Ishikawa (cell line): ENCODE measurements around the gene ROBO2.

Experiments
- CEBPB ChIP-seq: IDR thresholded peaks from 2 replicates; pipeline ENCODE4 v1.6.1; 2012
- CREB1 ChIP-seq: IDR thresholded peaks from 2 replicates; pipeline ENCODE4 v1.6.1; 2012; ENCODE audit warnings: low read depth
- EGR1 ChIP-seq: IDR thresholded peaks from 2 replicates; pipeline ENCODE4 v1.6.1; 2012
- EP300 ChIP-seq: IDR thresholded peaks from 2 replicates; pipeline ENCODE4 v1.6.1; 2012; ENCODE audit warnings: borderline replicate concordance
- FOXM1 ChIP-seq: IDR thresholded peaks from 2 replicates; pipeline ENCODE4 v1.6.1; 2012; ENCODE audit warnings: low read depth, borderline replicate concordance
- NFIC ChIP-seq: IDR thresholded peaks from 2 replicates; pipeline ENCODE4 v1.6.1; 2012
- RAD21 ChIP-seq: IDR thresholded peaks from 2 replicates; pipeline ENCODE4 v1.6.1; 2012; ENCODE audit warnings: low read depth
- REST ChIP-seq: IDR thresholded peaks from 2 replicates; pipeline ENCODE4 v1.6.1; 2012; ENCODE audit warnings: low read depth, mild to moderate bottlenecking
- TAF1 ChIP-seq: IDR thresholded peaks from 2 replicates; pipeline ENCODE4 v1.6.1; 2012; ENCODE audit warnings: low read depth, mild to moderate bottlenecking
- TCF12 ChIP-seq: IDR thresholded peaks from 2 replicates; pipeline ENCODE4 v1.6.1; 2012; ENCODE audit warnings: low read depth
- TEAD4 ChIP-seq: IDR thresholded peaks from 2 replicates; pipeline ENCODE4 v1.6.1; 2012
- YY1 ChIP-seq: IDR thresholded peaks from 2 replicates; pipeline ENCODE4 v1.6.1; 2012; ENCODE audit warnings: low read depth
- ZBTB7A ChIP-seq: IDR thresholded peaks from 2 replicates; pipeline ENCODE4 v1.6.1; 2012; ENCODE audit warnings: low read depth
- TF ChIP-seq, protein P1 (sequence below): IDR thresholded peaks from 2 replicates; pipeline ENCODE4 v1.6.1; 2012
- TF ChIP-seq, protein P2 (sequence below): IDR thresholded peaks from 2 replicates; pipeline ENCODE4 v1.6.1; 2012

ROBO2 gene

DNA sequence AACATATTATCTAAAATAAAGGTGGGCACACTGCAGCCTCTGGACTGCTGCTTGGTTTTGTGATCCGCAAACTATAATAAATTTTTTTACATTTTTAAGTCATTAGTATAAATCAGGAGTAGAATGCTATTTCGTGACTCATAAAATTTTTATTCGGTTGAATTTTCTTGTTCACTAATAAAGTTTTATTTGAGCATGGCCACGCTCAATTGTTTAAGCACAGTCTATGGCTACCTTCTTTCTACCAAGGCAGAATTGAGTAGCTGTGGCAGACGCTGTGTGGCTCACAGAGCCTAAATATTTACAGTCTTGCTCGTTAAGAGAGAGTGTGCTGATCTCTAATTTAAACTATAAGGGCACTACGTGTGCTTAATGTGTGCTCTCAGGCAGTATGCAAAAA is 28.9 kb downstream of the ROBO2 start:
- TF ChIP-seq EGR1 (no peak), TCF12 (no peak), ZBTB7A (no peak), CEBPB (no peak), FOXM1 (no peak), TAF1 (no peak), RAD21 (no peak), YY1 (no peak), CREB1 (no peak), NFIC (no peak), EP300 (no peak), TEAD4 (no peak)
- TF ChIP-seq, protein P1, sequence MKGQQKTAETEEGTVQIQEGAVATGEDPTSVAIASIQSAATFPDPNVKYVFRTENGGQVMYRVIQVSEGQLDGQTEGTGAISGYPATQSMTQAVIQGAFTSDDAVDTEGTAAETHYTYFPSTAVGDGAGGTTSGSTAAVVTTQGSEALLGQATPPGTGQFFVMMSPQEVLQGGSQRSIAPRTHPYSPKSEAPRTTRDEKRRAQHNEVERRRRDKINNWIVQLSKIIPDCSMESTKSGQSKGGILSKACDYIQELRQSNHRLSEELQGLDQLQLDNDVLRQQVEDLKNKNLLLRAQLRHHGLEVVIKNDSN = no peak
- TF ChIP-seq, protein P2, sequence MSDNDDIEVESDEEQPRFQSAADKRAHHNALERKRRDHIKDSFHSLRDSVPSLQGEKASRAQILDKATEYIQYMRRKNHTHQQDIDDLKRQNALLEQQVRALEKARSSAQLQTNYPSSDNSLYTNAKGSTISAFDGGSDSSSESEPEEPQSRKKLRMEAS = no peak

GRCh38 chr3:77071364-77071763 is 31.5 kb downstream of the ROBO2 start:
- no peak for TF ChIP-seq CEBPB

GRCh38 chr3:77071809-77072208 is 31.9 kb downstream of the ROBO2 start:
- TF ChIP-seq, protein P1 = no peak

GRCh38 chr3:77072232-77072631 is 32.3 kb downstream of the ROBO2 start:
- TF ChIP-seq TCF12 (no peak), CREB1 (no peak), FOXM1 (no peak), TAF1 (no peak), RAD21 (no peak), EGR1 (no peak), CEBPB (no peak), NFIC (no peak), EP300 (no peak), ZBTB7A (no peak), YY1 (no peak)
- TF ChIP-seq, protein P1 = no peak

DNA sequence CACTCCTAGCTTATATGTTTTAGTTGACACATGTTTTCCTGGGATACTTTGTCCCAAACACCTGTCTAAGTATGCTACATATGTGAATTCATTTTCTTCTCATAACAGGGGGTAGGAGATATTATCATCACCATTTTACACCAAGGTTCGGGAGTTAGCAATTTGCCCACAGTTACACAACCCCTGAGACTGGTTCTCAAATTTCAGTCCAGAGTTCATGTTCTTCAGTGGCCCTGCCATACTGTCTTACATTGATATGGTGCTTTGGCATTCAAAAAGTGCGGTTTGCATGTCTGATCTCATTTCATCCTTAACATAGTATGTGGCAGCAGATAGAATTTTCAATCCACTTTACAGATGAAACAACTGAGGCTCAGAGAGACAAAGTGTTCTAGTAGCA is 38.4 kb downstream of the ROBO2 start:
- TF ChIP-seq TCF12 = no peak
- no peak for TF ChIP-seq NFIC
- TF ChIP-seq RAD21 = no peak

DNA sequence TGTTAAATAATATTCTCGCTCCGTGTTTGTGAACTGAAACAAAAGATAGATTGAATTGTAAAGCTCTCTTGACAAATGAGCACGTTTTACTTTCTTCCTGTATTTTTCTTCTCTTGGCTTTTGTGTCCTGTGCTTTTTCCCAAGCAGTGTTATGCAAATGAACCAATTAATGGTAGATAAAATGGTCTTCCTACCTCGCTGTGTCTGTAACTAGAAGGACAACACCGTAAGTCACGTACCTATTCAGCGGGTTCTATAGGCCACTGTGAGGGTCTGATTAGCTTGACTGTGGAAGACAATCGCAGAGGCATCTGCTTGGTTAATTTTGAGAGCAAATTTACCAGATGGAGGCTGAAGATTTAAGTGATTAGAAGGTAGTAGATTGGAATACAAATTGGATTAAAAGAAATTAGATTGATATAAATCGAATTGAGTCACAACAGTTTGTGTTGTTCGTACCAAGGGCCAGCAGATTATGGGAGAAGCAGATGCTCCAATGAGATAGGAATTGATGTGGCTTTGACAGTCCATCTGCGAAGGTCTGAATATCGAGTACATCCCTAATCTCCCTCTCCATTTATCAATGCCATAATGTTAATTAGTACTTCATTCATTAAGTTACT is 40.2 kb downstream of the ROBO2 start:
- TF ChIP-seq TCF12 (no peak), TAF1 (no peak), REST (no peak), EP300 (no peak), CEBPB (no peak), FOXM1 (no peak), EGR1 (no peak), NFIC (no peak), YY1 (no peak), CREB1 (no peak), TEAD4 (no peak), ZBTB7A (no peak), RAD21 (no peak)
- TF ChIP-seq, protein P1 = no peak
- TF ChIP-seq, protein P2 = no peak

DNA sequence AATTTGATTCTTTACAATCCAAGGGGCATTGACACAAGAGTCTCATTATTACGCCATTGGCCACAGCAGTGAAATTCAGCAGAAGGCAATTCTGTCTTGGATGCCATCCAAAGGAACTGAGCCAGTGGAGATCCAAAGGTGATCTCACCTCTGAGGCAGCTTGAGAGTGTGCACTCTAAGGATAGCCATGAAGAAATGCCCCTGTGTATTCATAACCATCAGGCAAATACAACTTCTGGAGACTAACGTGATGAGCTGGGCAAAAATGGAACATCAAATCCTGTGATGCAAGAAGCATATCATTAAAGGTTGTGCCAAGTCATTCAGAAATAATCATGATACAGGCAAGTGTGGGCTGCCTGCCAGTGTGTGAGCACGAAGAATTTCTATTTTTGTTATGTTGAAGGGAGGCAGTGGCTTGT is 41.4 kb downstream of the ROBO2 start:
- TF ChIP-seq CREB1 (no peak), NFIC (peak; percentile 84), RAD21 (no peak), TEAD4 (peak; percentile 42; the same call in 1 of the 2 replicates), EP300 (no peak), TAF1 (no peak), CEBPB (peak; percentile 70), EGR1 (no peak), FOXM1 (no peak), REST (no peak)
- TF ChIP-seq, protein P2 = no peak
